Breast epithelium (tissue), 3 donors: ENCODE measurements around the gene BPGM.

Source experiments
- POLR2A ChIP-seq: fragments of 450-650 bp; IDR thresholded peaks from one replicate; pipeline ENCODE4 v1.6.1; 2016; ENCODE audit warnings: antibody characterized with exemption, mild to moderate bottlenecking, moderate library complexity
- POLR2AphosphoS5 ChIP-seq, 3 donors: sonication (generic); formaldehyde crosslinking; IDR thresholded peaks; one replicate each; pipeline ENCODE4 v1.6.1; 2017; ENCODE audit warnings: antibody characterized with exemption in 3 of 3
- TF ChIP-seq, protein P1 (sequence below), 3 donors: fragments of 450-650 bp; IDR thresholded peaks; one replicate each; pipeline ENCODE4 v1.5.1; 2016 to 2017; ENCODE audit warnings: antibody characterized with exemption in 3 of 3, mild to moderate bottlenecking in 3 of 3, moderate library complexity in 3 of 3

GRCh38 chr7:134699899-134700298 is 53.2 kb downstream of the BPGM start:
- TF ChIP-seq, protein P1, sequence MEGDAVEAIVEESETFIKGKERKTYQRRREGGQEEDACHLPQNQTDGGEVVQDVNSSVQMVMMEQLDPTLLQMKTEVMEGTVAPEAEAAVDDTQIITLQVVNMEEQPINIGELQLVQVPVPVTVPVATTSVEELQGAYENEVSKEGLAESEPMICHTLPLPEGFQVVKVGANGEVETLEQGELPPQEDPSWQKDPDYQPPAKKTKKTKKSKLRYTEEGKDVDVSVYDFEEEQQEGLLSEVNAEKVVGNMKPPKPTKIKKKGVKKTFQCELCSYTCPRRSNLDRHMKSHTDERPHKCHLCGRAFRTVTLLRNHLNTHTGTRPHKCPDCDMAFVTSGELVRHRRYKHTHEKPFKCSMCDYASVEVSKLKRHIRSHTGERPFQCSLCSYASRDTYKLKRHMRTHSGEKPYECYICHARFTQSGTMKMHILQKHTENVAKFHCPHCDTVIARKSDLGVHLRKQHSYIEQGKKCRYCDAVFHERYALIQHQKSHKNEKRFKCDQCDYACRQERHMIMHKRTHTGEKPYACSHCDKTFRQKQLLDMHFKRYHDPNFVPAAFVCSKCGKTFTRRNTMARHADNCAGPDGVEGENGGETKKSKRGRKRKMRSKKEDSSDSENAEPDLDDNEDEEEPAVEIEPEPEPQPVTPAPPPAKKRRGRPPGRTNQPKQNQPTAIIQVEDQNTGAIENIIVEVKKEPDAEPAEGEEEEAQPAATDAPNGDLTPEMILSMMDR (IDR thresholded peaks at IDR 0.05), result no peak
- no peak for TF ChIP-seq POLR2A
- no peak for TF ChIP-seq POLR2AphosphoS5 (IDR thresholded peaks at IDR 0.05)
